Right lobe of liver (tissue), 6 donors: ENCODE data around the gene IRAK3. TPM values are rescaled to one million over a fixed set of nuclear protein-coding genes. Genes with fewer than 3 reads are reported as not detected.

Experiments used
- ATAC-seq, 4 donors: fragments of 200-7000 bp; cut with Tn5 transposase; one replicate each; pipeline ENCODE4 v1.9.1; 2020; ENCODE audit warnings: mild to moderate bottlenecking in 4 of 4, moderate library complexity in 4 of 4
- DNase-seq, 3 donors: peaks; one replicate each; pipeline ENCODE4 v3.0.0-alpha.2; 2020
- H3K27ac ChIP-seq, 3 donors: fragments of 200-600 bp; one replicate each; pipeline ENCODE4 v1.8.0; 2022
- H3K27me3 ChIP-seq, 2 donors: fragments of 200-600 bp; one replicate each; pipeline ENCODE4 v1.8.0; 2022
- H3K36me3 ChIP-seq, 4 donors: fragments of 200-600 bp; sonication (generic) in 1 of 4; one replicate each; pipeline versions ENCODE4 v1.5.1 to v1.8.0; 2017 to 2022; ENCODE audit warnings: control low read depth in 1 of 4
- H3K4me1 ChIP-seq, 4 donors: fragments of 200-600 bp; sonication (generic) in 1 of 4; one replicate each; pipeline versions ENCODE4 v1.5.1 to v1.8.0; 2017 to 2022; ENCODE audit warnings: control low read depth in 1 of 4
- H3K4me3 ChIP-seq, 3 donors: fragments of 200-600 bp; one replicate each; pipeline ENCODE4 v1.8.0; 2022
- H3K9me3 ChIP-seq, 4 donors: fragments of 200-600 bp; sonication (generic) in 1 of 4; one replicate each; pipeline versions ENCODE4 v1.5.1 to v1.8.0; 2017 to 2022; ENCODE audit warnings: control low read depth in 1 of 4
- CTCF ChIP-seq, 4 donors: fragments of 200-600 bp in 3 of 4; fragments of 450-650 bp in 1 of 4; IDR thresholded peaks; one replicate each; pipeline versions ENCODE4 v1.5.1 to v1.8.0; 2016 to 2022; ENCODE audit warnings: antibody characterized with exemption in 4 of 4, mild to moderate bottlenecking in 2 of 4
- POLR2A ChIP-seq: fragments of 450-650 bp; IDR thresholded peaks from one replicate; pipeline ENCODE4 v1.6.1; 2017; ENCODE audit warnings: antibody characterized with exemption, mild to moderate bottlenecking
- WGBS: methylation state at CpG from one replicate; pipeline ENCODE4 v1.1.6; 2018; ENCODE audit warnings: low coverage, low lambda C conversion rate; ENCODE audit not compliant: insufficient coverage; ENCODE audit errors: missing lambda C conversion rate; 5-methylcytosine and 5-hydroxymethylcytosine counted together
- intact Hi-C, 2 donors: fragments of 100-400 bp; cut with DNase I; formaldehyde crosslinking; loops; one replicate each; pipeline versions ENCODE4 v1.11.2 to v1.14.1; 2022
- total RNA-seq, 6 experiments: library from RNA; depleted of rRNA in 2 of 6; stranded (reverse); fragments of >200 nt in 2 of 6; fragmentation: NEBNext Ultra II Directional in 3 of 6; extraction: Animal tissue kit (Norgen Biotek cat#: 25700) in 3 of 6; gene quantifications; one replicate each; pipeline versions ENCODE4 v1.1.0 to v1.2.4, GENCODE V29; 2016 to 2023
- donor health status: DM: no; HTN: yes; CAD: no.
- donor health status: DM: no; HTN: no; CAD: no.
- donor health status: DM: no; HTN: no; CAD: no.
- donor health status: DM: no; HTN: yes; CAD: no.
- donor health status: DM: no; HTN: yes; CAD: no.

IRAK3 gene
- total RNA-seq, 6 experiments from 2014 or later = 1.3 to 7.0 (median 3.5) TPM

GRCh38 chr12:66258011-66258410 is 69.0 kb downstream of the IRAK3 start:
- no peaks in the 10 kb centered on the region for H3K36me3 ChIP-seq
- intact Hi-C loops = no loop called here

GRCh38 chr12:66262737-66263136 is 73.7 kb downstream of the IRAK3 start:
- DNase-seq = no peak
- Histone ChIP-seq H3K4me3 (no peak overlapping the region), H3K9me3 (no peaks in the 10 kb centered on the region), H3K4me1 (no peaks in the 10 kb centered on the region), H3K36me3 (no peaks in the 10 kb centered on the region), H3K27me3 (no peaks in the 10 kb centered on the region), H3K27ac (no peak overlapping the region)
- no peak for TF ChIP-seq CTCF (IDR thresholded peaks at IDR 0.05)
- TF ChIP-seq POLR2A = no peak
- ATAC-seq = no peak
- intact Hi-C loops = no loop called here

More at GRCh38 chr12:66258011-66258410, 69.0 kb downstream of the IRAK3 start:
- ATAC-seq = no peak
- Histone ChIP-seq H3K27me3 (no peaks in the 10 kb centered on the region), H3K9me3 (no peaks in the 10 kb centered on the region), H3K4me3 (no peak overlapping the region), H3K27ac (no peak overlapping the region), H3K4me1 (no peaks in the 10 kb centered on the region)
- 72% methylated on average over 3 of the region's 3 CpGs for WGBS
- no peak for DNase-seq
- TF ChIP-seq CTCF (IDR thresholded peaks at IDR 0.05) = no peak
- no peak for TF ChIP-seq POLR2A

GRCh38 chr12:66268562-66268961 is 79.5 kb downstream of the IRAK3 start:
- Histone ChIP-seq H3K27me3 (no peaks in the 10 kb centered on the region), H3K9me3 (no peaks in the 10 kb centered on the region), H3K4me1 (no peaks in the 10 kb centered on the region), H3K27ac (no peak overlapping the region), H3K4me3 (no peak overlapping the region), H3K36me3 (no peaks in the 10 kb centered on the region)
- DNase-seq (no peak), ATAC-seq (peak in 3 of 4 donors; percentile 28 to 66 (median 46))
- 32% methylated on average over 3 of the region's 3 CpGs for WGBS
- TF ChIP-seq POLR2A = no peak
- no peak for TF ChIP-seq CTCF (IDR thresholded peaks at IDR 0.05)
- intact Hi-C loops = no loop called here

- Histone ChIP-seq H3K4me1 (no peaks in the 10 kb centered on the region), H3K27me3 (no peaks in the 10 kb centered on the region), H3K27ac (no peak overlapping the region), H3K36me3 (no peaks in the 10 kb centered on the region), H3K4me3 (no peak overlapping the region), H3K9me3 (no peaks in the 10 kb centered on the region)
- 44% methylated on average over 6 of the region's 6 CpGs for WGBS
- TF ChIP-seq CTCF (IDR thresholded peaks at IDR 0.05) = no peak
- TF ChIP-seq POLR2A = no peak
- intact Hi-C loops = no loop called here
- ATAC-seq = peak in 2 of 4 donors; percentile 25 to 47
- DNase-seq = no peak
Observed at GRCh38 chr12:66269142-66269541, 80.1 kb downstream of the IRAK3 start.
